Cardiac atrium fibroblast (primary cell): ENCODE results near the gene TRAPPC11. TPM values are rescaled to one million over a fixed set of nuclear protein-coding genes. Genes with fewer than 3 reads are reported as not detected.

ENCODE experiments used
- total RNA-seq: library from RNA; depleted of rRNA; stranded (reverse); fragments of >200 nt; gene quantifications from 2 replicates; pipeline ENCODE4 v1.2.3, GENCODE V29; 2015

Gene TRAPPC11
- 17.8 and 21.7 TPM in 2 replicates for total RNA-seq

DNA sequence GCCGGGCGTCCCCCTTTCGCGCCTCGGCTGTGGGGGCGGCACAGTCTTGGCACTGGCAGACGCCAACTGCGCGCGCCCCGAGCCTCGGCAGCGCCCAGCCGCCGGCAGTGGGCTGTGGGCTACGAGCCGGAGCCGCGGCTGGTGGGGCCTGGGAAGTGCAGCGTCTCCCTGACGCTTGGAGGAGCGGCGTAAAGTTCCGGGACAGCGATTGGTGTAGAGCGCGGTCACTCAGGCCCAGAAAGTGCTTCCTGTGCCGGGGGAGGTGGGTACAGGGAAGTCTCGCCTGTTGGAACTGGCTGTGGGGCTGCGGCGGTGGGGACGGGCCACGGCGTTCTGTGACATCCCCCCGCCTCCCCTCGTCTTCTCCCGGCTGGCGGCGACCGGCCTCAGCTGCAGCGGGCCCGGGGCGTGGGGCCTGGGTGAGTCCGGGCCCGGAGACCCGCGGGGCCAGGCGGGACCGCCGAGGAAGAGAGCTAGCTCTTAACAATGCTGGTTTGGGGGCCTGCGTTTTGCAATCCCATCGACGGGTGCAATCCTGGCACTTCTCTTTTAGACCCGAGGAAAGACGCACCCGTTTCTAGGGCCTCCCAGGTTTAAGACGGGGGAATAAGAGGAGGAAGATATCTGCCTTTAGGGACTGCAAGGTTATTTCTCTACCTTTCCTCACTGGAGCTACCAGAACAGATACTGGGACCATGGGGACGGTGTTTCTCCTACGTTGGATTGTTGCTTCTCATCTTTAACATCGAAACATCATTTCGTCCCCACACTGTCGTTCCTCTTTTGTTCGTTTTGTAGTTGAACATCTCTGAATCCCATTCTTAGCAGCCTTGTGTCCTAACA lies at the start of gene TRAPPC11, which contains the start of gene RWDD4:
TSS of gene TRAPPC11 (plus strand) at position 265 of the 843 bp plus-strand sequence. CDS start 4,575 bp downstream, outside the sequence.
TSS of gene RWDD4 (minus strand) at position 157 of the 843 bp plus-strand sequence. CDS start 233 bp downstream, outside the sequence.

Other genes with a start within 250 kb of the TRAPPC11 start
- gene CDKN2AIP, start 214.7 kb upstream of the TRAPPC11 start, total RNA-seq, result 8.5 and 8.9 TPM in 2 replicates
- gene ING2, start 154.2 kb upstream of the TRAPPC11 start, total RNA-seq, result 6.3 and 11.0 TPM in 2 replicates
- 12.6 and 20.6 TPM in 2 replicates for gene RWDD4, start 108 bp upstream of the TRAPPC11 start, total RNA-seq
- gene STOX2, start 246.0 kb downstream of the TRAPPC11 start, total RNA-seq, result under 0.01 and 0.18 TPM in 2 replicates